ENCODE data around the gene ASB3.

DNA sequence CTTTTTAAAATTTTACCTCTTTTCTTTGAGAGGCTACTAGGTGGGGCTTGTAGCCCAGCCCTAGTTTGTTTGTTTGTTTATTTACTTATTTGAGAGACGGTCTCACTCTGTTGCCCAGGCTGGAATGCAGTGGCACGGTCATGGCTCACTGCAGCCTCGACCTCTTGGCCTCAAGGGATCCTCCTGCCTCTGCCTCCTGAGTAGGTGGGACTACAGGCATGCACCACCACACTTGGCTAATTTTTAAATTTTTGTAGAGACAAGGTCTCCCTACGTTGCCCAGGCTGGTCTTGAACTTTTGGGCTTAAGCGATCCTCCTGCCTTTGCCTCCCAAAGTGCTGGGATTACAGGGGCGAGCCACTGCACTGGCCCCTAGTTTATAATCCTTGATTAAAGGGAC, 35.1 kb upstream of the ASB3 start:
- TF ChIP-seq EP300 (conservative IDR thresholded peaks at IDR 0.05; ENCODE audit: poor library complexity, severe bottlenecking) (no peak), POLR2AphosphoS5 (IDR thresholded peaks at IDR 0.05) (no peak)
- TF ChIP-seq, protein P1, sequence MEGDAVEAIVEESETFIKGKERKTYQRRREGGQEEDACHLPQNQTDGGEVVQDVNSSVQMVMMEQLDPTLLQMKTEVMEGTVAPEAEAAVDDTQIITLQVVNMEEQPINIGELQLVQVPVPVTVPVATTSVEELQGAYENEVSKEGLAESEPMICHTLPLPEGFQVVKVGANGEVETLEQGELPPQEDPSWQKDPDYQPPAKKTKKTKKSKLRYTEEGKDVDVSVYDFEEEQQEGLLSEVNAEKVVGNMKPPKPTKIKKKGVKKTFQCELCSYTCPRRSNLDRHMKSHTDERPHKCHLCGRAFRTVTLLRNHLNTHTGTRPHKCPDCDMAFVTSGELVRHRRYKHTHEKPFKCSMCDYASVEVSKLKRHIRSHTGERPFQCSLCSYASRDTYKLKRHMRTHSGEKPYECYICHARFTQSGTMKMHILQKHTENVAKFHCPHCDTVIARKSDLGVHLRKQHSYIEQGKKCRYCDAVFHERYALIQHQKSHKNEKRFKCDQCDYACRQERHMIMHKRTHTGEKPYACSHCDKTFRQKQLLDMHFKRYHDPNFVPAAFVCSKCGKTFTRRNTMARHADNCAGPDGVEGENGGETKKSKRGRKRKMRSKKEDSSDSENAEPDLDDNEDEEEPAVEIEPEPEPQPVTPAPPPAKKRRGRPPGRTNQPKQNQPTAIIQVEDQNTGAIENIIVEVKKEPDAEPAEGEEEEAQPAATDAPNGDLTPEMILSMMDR (IDR thresholded peaks at IDR 0.05; ENCODE audit: poor library complexity, severe bottlenecking) = no peak
- TF ChIP-seq, protein P2, sequence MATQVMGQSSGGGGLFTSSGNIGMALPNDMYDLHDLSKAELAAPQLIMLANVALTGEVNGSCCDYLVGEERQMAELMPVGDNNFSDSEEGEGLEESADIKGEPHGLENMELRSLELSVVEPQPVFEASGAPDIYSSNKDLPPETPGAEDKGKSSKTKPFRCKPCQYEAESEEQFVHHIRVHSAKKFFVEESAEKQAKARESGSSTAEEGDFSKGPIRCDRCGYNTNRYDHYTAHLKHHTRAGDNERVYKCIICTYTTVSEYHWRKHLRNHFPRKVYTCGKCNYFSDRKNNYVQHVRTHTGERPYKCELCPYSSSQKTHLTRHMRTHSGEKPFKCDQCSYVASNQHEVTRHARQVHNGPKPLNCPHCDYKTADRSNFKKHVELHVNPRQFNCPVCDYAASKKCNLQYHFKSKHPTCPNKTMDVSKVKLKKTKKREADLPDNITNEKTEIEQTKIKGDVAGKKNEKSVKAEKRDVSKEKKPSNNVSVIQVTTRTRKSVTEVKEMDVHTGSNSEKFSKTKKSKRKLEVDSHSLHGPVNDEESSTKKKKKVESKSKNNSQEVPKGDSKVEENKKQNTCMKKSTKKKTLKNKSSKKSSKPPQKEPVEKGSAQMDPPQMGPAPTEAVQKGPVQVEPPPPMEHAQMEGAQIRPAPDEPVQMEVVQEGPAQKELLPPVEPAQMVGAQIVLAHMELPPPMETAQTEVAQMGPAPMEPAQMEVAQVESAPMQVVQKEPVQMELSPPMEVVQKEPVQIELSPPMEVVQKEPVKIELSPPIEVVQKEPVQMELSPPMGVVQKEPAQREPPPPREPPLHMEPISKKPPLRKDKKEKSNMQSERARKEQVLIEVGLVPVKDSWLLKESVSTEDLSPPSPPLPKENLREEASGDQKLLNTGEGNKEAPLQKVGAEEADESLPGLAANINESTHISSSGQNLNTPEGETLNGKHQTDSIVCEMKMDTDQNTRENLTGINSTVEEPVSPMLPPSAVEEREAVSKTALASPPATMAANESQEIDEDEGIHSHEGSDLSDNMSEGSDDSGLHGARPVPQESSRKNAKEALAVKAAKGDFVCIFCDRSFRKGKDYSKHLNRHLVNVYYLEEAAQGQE (IDR thresholded peaks at IDR 0.05; ENCODE audit: borderline replicate concordance) = no peak

Measured in neural cell (in vitro differentiated cells).